Adipocyte (in vitro differentiated cells): ENCODE results near the gene ARHGAP10.

Source experiments
- DNase-seq: peaks from one replicate; pipeline ENCODE4 v3.0.0-alpha.2; 2015; ENCODE audit warnings: low read depth
- H3K27me3 ChIP-seq: replicated peaks from 2 replicates; pipeline ENCODE4 v1.7.0; 2013; ENCODE audit warnings: mild to moderate bottlenecking, low read length, moderate library complexity; ENCODE audit not compliant: control insufficient read depth, insufficient read depth
- H3K36me3 ChIP-seq: 2 replicates; pipeline ENCODE4 v1.7.0; 2013; ENCODE audit warnings: low read length, mild to moderate bottlenecking, moderate library complexity; ENCODE audit not compliant: control insufficient read depth, insufficient read depth, severe bottlenecking
- H3K4me1 ChIP-seq: 2 replicates; pipeline ENCODE4 v1.7.0; 2013; ENCODE audit warnings: mild to moderate bottlenecking, low read length, moderate library complexity; ENCODE audit not compliant: control insufficient read depth, insufficient read depth
- H3K4me3 ChIP-seq: 2 replicates; pipeline ENCODE4 v1.7.0; 2013; ENCODE audit warnings: mild to moderate bottlenecking, low read length, moderate library complexity
- H3K9ac ChIP-seq: 2 replicates; pipeline ENCODE4 v1.7.0; 2013; ENCODE audit warnings: mild to moderate bottlenecking, low read length, moderate library complexity
- H3K9me3 ChIP-seq: 2 replicates; pipeline ENCODE4 v1.7.0; 2013; ENCODE audit warnings: mild to moderate bottlenecking, low read length, moderate library complexity; ENCODE audit not compliant: control insufficient read depth

Gene ARHGAP10

DNA sequence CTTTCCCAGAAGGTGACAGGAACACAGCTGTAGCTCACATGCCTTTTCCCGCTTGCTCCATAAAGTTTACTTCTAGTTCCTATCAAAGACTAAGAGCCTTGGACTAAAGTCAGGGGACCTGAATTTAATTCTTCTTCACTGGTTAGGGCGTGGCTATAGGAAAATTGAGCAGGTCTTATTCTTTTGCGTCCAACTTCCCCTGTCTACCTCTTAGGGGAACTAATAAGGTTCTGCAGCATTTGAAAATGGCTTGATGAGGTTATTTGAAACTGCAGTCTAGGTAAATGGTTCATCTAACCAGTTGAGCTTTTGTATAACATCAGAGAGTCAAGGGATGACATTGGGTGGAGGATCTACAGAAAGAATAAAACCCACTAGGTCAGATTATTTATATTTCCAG, 2.6 kb downstream of the ARHGAP10 start:
- no peaks in the 10 kb centered on the region for H3K27me3 ChIP-seq

DNA sequence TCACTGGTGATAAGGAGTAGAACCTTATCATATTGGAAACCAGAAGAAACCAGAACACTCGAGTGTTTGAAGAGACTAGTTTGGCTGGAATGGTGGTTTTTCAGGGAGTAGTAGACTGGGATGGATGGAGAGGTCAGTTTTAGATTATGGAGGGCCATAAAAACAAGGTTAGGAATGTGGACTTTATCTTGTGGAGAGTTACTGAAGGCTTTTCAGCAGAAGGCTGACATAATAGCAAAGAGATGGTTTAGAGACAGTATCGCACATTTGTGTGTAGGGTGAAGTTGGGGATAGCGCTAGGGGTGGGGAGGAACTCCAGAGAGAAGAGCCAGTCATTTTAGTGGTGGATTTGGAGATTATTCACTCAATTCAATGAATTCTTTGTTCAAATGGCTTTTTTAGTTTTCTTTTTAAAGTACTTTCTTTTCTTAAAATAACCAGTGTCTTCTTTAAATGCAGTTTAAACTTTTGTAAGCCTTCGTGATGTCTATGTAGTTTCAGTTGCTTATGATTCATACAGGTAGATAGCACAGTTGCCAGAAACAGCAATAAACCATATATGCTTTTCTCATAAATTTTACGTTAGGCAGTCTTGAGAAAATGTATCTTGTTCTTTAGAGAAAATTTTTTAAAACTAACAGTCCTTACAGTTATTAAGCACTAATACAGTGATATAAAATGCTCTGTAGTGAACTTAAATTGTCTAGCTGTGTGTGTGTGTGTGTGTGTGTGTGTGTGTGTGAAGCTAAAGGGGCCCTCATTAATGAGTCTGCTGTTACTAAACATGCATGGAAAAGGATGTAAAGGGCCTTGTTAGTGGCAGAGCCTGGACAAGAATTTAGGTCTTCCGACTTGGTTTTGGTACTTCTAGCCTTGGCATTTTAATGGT, 3.8 kb downstream of the ARHGAP10 start:
- Histone ChIP-seq H3K36me3 (no peaks in the 10 kb centered on the region), H3K9me3 (no peaks in the 10 kb centered on the region), H3K4me1 (peaks cover 46% of the 10 kb centered on the region), H3K27me3 (no peaks in the 10 kb centered on the region), H3K9ac (peak overlapping the region; percentile 61), H3K4me3 (peak overlapping the region; percentile 90)
- peak; percentile 26 for DNase-seq

More for the DNA sequence above, 2.6 kb downstream of the ARHGAP10 start:
- Histone ChIP-seq H3K4me3 (peak overlapping the region; percentile 90), H3K4me1 (peaks cover 46% of the 10 kb centered on the region), H3K9ac (peak overlapping the region; percentile 95), H3K36me3 (no peaks in the 10 kb centered on the region), H3K9me3 (no peaks in the 10 kb centered on the region)
- no peak for DNase-seq

DNA sequence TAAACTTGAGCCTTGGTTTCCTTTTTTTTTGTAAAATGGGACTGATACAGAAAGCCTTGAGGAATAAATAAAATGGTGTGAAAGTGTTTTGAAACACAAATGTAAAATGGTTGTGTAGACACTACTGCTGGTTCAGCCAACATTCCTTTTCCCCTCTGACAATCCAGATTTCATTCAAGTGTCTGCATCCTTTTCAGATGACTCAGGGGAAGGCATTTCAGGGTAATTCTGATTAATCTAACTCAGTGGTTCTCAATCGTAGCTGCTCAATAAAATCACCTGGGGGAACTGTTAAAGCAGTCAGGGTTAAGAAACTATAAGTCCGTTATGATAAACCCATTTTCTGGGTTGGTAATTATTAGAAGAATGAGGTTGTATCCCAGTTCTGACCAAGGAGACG, 4.6 kb downstream of the ARHGAP10 start:
- no peak overlapping the region for H3K9ac ChIP-seq
- no peaks in the 10 kb centered on the region for H3K9me3 ChIP-seq
- no peaks in the 10 kb centered on the region for H3K36me3 ChIP-seq
- peaks cover 41% of the 10 kb centered on the region for H3K4me1 ChIP-seq
- peak overlapping the region; percentile 69 for H3K4me3 ChIP-seq
- no peaks in the 10 kb centered on the region for H3K27me3 ChIP-seq
- peak; percentile 79 for DNase-seq

DNA sequence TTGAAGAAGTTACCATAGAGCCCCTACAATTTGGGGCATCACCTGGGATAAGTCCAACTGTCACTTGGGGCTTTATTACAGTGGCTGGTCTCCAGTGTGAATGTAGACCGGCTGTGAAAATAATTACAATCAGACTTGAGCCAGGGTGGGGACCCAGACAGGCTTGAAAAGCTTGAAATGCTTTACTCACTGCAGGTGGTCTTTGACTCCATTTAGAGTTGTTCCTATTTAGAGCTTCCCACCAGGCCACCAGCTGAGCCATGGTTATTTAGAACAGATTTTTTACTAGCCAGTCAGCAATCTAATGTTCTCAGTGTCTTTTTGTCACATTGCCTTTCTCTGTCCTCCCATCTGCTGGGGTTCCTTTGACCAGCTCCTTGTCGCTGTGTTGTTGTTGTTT, 5.7 kb downstream of the ARHGAP10 start:
- Histone ChIP-seq H3K36me3 (no peaks in the 10 kb centered on the region), H3K4me3 (no peak overlapping the region), H3K27me3 (no peaks in the 10 kb centered on the region), H3K9ac (no peak overlapping the region), H3K9me3 (no peaks in the 10 kb centered on the region), H3K4me1 (peaks cover 42% of the 10 kb centered on the region)
- no peak for DNase-seq

DNA sequence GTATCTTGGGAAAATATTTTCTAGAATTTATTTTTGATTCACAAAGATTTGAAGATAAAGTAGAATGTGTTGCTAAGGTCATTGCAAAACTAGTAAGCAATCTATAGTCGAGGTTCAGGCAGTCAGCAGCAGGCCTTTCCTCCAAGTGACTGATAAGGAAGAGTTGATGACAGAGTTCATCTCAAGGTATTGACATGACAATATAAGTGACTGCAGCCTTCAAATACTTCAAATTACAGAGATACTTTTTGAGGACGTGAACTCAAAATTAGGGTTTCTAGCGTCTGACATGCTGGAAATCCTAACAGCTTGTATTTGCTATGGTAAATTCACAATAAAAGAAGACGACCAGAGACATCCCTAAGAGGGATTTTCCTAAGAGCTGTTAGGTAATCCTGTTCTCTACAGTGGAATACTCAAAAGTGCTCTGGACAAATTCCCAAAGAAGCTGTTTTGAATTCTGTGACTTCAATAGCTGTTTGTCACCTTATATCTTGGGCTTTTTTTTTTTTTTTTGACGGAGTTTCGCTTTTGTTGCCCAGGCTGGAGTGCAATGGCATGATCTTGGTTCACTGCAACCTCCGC, 7.4 kb downstream of the ARHGAP10 start:
- Histone ChIP-seq H3K27me3 (no peaks in the 10 kb centered on the region), H3K4me3 (no peak overlapping the region), H3K36me3 (no peaks in the 10 kb centered on the region), H3K9me3 (no peaks in the 10 kb centered on the region), H3K9ac (no peak overlapping the region), H3K4me1 (peaks cover 33% of the 10 kb centered on the region)
- no peak for DNase-seq

DNA sequence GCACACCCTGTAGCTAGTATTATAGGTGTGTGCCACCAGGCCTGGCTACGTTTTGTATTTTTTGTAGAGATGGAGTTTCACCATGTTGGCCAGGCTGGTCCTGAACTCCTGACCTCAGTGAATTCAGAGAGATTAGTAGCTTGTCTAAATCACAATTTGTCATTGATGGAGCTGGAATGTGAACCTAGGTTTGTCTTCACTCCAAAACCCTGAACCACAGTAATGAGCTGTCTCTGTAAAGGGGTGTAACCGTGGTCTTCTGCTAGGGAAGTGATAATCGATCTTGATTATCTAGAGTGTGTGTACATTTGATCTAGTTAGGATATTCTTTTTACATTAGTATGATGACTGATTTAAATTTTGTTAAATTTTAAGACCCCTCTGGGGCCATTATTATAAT, 8.3 kb downstream of the ARHGAP10 start:
- Histone ChIP-seq H3K9me3 (no peaks in the 10 kb centered on the region), H3K36me3 (no peaks in the 10 kb centered on the region), H3K4me1 (peaks cover 25% of the 10 kb centered on the region), H3K27me3 (no peaks in the 10 kb centered on the region), H3K4me3 (no peak overlapping the region), H3K9ac (no peak overlapping the region)
- no peak for DNase-seq

DNA sequence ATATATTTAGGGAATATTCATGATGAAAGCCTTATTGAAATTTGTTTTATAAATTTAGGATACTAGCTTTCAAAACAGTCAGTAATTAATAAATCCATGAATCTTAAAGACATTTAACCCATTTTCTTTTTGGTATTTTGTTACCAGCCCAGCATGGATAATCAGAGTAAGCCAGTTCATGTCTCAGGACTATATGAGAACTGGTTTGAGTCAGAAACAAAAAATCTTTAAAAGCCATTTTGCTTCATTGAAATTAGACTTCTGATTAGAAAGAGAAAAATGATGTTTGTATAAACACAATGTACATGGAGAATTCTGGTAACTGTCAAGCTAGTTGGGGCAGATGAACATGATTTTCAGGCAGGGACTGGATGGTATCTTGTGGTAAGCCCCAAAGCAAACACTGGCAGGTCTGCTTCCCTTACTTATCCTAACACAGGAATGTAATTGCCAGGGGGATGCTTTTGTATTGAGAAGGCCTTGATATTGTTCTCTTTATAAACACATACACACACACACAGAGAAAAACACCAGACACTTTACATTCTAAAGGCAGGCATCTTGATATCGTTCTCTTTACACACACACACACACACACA, 9.4 kb downstream of the ARHGAP10 start:
- Histone ChIP-seq H3K9ac (no peak overlapping the region), H3K4me3 (no peak overlapping the region), H3K36me3 (no peaks in the 10 kb centered on the region), H3K9me3 (no peaks in the 10 kb centered on the region), H3K4me1 (peaks cover 13% of the 10 kb centered on the region), H3K27me3 (no peaks in the 10 kb centered on the region)
- DNase-seq: peak; percentile 67

DNA sequence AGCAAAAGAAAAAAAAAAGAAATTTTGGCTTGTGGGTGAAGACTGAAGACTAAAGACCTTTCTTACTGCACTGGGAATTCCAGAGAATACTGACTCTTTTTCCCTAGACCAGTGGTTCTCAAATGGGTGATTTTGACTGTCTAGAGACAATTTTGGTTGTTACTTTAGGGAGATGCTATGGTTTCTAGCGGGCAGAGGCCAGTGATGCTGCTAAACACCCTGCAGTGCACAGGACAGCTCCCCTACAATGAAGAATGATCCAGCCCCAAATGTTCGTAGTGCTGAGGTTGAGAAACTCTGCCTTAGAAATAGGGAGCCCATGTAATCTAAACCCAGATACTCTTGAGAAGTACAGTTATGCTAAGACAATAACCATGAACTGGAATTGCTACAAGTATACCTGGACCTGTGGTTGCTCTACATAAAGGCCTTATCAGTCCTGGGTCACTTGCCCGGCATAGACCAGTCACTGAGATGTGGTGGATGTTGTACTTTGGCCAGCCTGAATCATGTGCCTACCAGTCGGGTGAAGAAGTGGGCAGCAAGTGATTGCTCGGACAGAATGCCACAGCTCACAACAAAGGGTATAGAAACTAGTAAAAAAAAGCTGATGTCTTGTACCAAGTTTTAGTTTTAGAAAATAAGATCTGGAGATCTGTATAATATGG, 16.0 kb downstream of the ARHGAP10 start:
- no peak for DNase-seq
- no peak overlapping the region for H3K9ac ChIP-seq
- no peaks in the 10 kb centered on the region for H3K9me3 ChIP-seq
- H3K27me3 ChIP-seq: no peaks in the 10 kb centered on the region
- peaks cover 10% of the 10 kb centered on the region for H3K36me3 ChIP-seq
- H3K4me1 ChIP-seq: peaks cover under 1% of the 10 kb centered on the region
- H3K4me3 ChIP-seq: no peak overlapping the region

DNA sequence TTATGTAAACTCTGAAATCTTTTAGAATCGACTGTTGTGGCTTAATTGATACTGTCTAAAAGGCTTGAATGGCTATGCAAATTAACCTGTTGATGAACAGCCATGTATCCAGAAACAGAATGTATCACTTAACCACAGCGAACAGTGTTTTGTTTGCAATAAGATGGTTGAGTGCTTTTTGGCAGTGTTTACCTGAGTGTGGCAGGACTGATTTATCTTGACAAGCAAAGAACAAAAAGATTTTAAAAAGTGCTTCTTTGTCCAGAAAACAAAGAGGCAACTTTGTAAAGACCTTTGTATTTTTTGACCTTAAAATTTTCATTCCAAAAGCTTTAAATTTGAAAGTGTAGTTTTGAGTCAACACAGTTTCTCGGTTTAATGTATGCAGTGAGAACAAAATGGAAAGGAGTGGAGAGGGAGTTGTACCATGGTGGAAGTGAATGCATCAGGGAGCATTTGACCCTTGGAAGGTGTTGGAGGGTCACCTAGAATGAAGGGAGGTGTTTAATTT, 18.0 kb downstream of the ARHGAP10 start:
- Histone ChIP-seq H3K27me3 (no peaks in the 10 kb centered on the region), H3K9ac (no peak overlapping the region), H3K9me3 (no peaks in the 10 kb centered on the region), H3K36me3 (peaks cover 10% of the 10 kb centered on the region), H3K4me1 (peaks cover 12% of the 10 kb centered on the region), H3K4me3 (no peak overlapping the region)
- no peak for DNase-seq

DNA sequence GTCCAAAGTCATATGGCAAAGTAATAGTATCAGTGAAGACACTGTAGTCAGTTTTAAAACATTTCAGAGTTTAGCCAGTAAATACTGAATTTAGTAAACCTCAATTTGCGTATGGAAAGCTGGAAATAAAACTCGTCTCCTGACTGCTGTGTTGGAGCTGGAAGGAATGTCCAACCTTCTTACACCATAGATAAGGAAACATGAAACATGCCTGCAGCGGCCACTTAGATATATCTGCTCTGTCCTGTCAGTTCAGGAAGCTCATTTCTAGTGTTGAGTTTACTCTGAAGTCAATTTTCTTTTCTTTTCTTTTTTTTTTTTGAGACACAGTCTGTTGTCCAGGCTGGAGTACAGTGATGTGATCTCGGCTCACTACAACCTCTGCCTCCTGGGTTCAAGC, 21.2 kb downstream of the ARHGAP10 start:
- Histone ChIP-seq H3K9ac (no peak overlapping the region), H3K4me3 (no peak overlapping the region), H3K27me3 (no peaks in the 10 kb centered on the region), H3K4me1 (peaks cover 30% of the 10 kb centered on the region), H3K9me3 (no peaks in the 10 kb centered on the region), H3K36me3 (peaks cover 1% of the 10 kb centered on the region)
- DNase-seq: no peak

DNA sequence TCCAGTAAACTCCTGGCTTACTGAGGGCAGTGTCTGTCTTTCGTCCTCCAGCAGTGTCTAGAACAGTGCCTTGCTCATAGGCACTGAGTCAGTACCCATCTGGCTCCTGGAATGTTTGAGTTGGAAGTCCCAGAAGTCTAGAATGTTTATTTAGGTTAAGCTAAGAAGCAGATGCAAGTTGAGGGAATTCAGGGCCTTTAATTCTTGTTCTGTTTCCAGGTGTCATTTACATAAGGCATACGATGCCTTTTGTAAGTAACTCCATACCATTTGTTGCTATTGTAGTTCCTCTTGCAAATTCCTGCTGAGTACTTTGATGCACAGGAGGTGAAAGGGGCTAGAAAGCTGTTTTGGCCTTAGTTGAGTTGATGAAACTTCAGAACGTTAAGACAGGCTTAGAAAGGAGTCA, 22.2 kb downstream of the ARHGAP10 start:
- Histone ChIP-seq H3K36me3 (no peaks in the 10 kb centered on the region), H3K27me3 (no peaks in the 10 kb centered on the region), H3K4me1 (peaks cover 30% of the 10 kb centered on the region), H3K9ac (no peak overlapping the region), H3K4me3 (no peak overlapping the region), H3K9me3 (no peaks in the 10 kb centered on the region)
- DNase-seq: peak; percentile 81
